Stimulated activated CD8-positive, alpha-beta memory T cell treated with anti-CD3 and anti-CD28 coated beads, Interleukin-12 subunit alpha, Interleukin-12 subunit beta, amount 100 ng/mL, for 24 hours (primary cell): Measurements from ENCODE around the gene CCNJL.

ENCODE experiments used
- DNase-seq: peaks from one replicate; pipeline ENCODE4 v3.0.0-alpha.2; 2020; ENCODE audit errors: extremely low read depth

CCNJL gene

DNA sequence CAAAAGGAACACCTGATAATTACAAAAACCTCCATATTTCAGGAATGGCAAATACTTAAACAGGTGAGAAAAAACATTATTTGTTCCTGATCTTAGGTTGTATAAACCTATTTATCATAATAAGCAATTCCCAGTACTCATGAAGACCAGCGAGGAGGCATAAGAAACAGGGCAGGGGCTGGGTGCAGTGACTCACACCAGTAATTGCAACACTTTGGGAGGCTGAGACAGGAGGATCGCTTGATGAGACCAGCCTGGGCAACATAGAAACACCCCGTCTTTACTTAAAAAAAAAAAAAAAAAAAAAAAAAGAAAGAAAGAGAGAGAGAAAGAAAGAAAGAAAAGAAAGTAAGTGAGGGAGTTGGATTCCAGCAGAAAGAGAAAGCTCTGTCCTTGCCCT lies 21.6 kb downstream of the CCNJL start:
- no peak for DNase-seq

DNA sequence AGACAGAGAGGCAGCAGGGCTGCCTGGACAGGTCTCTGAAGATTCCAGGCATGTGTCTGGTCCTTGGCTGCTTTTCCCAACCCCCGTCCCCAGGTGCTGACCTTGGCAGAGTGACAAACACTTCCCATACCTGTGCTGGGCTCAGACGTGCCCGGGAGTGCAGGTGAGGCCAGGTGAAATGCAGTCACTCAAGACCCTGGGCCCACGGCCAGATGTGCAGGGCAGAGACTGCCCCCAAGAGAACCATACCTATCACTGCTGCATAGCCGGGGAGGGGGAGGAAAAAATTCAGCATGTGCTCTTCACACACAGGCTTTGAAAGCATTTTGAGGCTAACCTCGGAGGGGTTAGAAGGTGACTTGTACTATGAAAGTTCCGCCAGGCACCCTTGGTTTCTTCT lies 22.6 kb downstream of the CCNJL start:
- DNase-seq: no peak

DNA sequence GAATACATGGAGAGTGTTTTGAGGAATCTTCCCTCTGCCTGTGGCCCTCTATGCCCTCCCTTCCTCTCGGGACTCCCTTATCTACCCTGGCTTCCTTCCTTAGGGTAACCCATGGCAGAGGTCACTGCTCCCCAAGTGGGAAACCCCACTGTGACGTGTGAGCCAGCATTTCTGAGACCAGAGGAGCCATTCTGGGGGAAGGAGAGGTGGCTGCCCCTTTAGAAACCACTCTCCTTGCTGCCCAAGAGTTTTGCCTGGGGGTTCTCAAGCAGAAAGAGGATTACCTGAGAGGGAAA lies 23.1 kb downstream of the CCNJL start:
- DNase-seq: no peak

DNA sequence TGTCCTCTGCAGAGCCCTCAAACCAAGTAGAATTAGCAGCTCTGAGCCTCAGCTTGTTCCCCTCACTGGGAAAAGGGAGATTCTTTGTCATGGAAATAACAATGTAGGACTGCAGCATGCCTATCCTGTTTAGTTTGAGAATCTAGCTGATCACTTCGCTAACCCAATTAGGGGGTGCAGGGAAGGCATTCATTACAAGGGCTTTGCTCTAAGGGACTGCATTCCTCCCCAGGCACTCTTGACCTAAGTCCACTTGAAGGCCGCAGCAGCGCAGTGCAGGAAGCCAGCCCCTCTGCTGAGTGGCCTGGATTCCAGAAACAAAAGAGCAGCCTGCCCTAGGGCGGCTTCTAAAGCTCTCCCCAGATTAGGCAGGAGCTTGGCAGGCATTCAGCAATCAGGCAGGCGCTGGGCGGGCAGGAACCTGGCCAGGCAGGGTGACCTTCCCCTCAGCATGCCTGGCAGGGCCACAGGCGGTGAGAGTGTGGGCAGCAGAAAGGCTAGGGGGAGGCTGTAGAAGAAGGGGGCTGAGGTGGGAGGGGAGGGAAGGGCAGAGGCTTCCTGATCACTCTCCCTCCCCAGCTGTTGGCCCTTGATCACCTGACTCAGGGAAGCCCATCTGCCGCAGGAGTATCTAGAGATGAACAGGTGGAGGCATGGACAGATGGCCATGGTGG lies 24.8 kb downstream of the CCNJL start:
- DNase-seq: no peak

DNA sequence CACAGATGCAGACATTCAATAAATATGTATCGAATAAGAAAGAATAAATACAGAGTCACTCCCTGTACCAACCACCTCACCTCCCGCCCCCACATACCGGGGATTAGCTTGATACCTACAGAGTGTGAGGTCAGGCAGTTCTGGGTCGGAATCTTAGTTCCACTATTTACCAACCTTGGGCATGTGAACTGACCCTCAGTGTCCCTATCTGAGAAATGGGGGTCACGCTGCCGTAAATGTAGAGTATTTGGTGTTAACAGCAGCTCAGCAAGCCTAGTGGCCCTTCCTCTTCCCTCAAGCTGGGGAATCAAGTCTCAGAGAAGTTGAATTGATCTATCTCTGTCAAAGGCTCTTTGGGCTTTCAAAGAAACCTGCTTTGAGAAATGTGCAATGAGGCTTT lies 25.4 kb downstream of the CCNJL start:
- no peak for DNase-seq

DNA sequence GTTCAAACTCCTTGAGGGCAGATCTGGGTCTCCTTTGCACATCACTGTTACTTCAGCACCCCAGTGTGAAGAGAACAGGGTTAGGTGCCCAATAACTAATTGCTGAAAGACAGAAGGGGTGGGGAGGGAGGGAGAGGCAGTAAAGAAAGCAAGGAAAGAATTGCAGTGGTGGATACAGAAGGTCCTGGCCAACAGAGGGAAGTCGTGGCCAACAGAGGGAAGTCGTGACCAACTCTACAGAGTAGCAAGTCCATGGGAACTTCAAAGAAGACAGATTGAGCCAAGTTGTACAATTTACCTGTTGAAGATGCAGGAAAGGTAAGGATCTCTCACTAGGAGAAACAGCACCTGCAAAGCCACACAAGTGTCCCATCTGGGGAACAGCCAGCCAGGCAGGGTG lies 27.0 kb downstream of the CCNJL start:
- DNase-seq: no peak

DNA sequence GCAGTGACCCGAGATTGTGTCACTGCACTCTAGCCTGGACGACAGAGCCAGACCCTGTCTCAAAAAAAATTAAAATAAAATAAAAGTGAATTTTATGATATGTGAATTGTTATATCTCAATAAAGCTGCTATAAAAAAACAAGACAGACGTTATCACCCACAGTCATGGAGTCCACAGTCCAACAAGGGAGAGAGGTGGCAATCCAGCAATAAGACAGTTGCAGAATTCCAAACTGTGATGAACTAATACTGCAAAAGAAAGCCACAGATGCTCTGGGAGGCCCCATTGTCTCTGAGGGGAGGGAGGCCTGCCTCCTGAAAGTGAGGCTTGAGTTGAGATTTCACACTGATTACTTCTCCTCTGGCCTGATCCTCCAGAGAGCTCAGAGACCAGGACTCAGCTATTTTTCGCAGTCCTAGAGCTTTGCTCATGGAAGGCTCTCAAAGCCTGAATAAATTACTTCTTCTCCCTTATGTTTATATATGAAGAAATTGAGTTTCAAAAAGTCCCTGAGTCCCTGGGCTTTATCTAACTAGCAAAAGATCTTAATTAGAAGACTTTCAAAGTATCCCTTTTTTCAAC lies 28.0 kb downstream of the CCNJL start:
- no peak for DNase-seq

DNA sequence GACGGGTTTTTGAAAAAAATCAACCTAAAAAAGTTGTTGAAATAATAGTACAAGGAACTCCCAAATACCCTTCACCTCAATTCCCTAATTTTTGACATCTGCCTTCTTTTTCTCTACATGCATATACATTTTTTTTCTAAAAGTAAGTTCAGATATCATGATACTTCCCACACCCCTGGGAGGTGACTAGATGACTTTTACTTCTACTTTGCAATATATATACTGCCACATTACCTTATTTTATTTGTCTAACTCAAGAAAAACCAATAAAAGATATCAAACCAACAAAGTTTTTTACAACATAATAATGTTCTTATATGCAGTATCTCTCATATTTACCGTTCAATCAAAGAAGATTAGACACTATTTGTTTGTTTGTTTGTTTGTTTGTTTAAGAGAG lies 31.1 kb downstream of the CCNJL start:
- DNase-seq: no peak

DNA sequence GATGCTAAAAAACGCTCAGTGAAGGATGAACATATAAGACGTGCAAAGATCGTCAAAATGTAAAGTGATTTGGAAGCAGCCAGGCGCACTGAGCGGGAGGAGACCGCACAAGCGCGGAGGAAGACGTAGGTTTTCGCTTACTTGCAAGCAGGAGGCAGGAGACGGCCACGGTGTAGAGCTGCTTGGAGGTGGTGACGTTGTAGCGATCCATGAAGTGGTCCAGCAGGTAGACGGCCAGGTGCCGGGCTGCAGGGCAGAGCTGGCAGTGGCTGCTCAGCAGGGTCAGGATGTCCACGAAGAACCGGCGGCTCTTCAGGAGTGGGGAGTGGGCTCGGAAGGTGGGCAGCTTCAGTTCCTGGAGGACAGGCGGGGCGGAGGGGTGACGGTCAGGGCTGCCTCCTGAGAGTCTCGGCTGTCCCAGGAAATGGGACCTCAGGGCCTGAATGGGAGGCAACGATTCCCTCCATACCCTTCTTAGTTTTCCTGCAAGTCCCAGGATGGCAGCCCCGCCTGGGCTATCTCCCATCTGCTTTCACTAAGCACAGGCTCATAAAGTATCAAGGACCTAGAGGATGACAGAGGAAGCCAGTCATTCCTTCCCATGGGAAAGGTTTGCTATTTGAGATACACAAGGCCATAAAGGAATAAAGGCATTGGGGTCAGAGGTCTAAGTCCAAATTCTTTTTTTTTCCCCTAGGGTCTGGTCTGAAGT lies 31.8 kb downstream of the CCNJL start:
- DNase-seq: no peak

DNA sequence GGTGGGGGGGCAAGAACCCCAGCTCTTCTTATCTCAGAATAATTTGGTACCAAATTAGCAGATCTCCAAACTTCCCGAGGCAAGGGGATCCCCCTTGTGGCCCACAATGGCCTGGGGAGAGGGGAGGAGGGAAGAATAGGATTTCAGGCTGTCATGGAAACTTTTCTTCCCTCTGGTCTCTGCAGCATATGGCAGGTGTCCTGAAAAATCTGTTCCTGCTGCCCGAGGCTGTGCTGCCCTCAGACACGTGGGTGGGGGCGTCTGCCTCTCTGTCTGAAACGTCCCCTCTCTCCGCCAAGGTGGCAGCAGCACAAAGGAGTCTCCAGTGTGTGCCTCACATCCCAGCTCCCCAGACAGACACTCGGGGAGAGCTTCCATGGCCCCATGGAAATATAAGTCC lies 34.0 kb downstream of the CCNJL start:
- no peak for DNase-seq

DNA sequence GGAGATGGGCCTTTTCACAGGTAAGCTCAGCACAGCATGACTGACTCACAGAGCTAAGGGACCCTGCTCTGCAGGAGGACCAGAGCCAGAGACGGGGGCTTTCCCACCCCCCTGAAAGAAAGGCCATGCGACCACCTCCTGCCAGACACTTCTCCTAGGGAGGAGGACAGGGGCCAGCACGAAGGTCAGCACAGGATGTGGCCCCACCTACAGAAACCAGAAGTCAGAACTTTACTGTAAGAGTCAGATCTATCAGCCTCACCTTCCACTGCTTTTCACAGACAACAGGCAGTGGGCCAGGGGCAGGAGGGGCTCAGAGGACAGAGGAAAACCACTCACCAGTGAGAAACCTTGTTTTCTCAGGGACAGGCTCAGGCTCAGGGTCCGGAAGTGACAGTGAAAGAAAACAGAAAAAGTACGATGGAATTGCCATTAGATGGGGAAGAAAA lies 37.9 kb downstream of the CCNJL start:
- DNase-seq: no peak

DNA sequence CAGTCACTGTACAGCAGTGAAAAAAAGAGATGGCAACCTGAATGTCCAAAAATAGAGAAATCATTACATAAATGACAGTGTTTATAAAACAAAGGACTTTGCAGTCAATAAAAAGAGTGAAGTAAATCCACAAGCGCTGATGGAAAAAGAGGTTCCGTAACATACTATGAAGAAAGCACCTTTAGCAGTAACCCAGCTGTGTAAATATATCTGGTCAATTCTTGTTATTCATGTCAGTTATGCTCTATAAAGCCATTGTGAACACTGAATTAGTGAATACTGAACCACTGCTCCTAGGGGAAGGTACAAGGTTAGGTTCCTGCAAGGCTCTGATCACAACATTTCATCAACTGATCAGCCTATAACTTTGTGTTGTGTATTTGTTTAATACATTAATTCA lies 39.5 kb downstream of the CCNJL start:
- no peak for DNase-seq

DNA sequence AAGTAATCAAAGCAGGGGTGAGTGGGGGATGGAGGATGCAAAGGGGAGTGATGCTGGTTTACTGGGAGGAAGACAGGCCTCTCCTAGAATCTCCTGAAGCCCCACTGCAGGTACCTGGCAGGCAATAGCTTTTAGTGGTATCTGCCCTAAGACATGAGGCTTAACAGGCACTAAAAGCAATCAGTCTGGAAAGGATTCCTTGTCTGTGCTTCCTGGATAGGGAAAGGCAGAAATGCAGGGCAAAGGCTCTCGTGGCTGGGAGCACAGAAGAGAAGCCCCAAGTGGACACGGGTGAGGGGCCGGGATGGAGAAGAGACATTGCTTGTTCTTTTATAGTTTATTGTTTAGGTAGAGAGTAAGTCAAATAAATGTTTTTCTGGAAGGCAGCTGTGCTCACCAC lies 40.1 kb downstream of the CCNJL start:
- DNase-seq: no peak

DNA sequence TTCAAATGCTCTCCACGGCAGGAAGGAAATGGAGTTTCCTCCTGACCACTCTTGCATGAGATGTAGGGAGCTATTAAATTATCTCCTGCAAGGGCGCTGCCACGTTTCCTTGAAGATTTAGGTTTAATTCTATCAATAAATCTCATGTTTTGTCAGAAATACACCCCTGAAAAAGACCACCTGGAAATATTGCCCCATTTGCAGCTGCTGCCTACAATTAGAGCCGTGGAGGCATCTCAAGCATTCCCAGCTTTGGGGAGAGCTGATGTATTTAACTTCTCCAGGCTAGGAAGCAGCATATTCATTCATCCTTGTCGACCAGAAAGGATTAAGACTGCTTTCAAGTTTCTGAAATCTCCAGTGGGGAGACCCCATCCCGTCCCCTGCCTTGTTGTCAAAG lies 40.5 kb downstream of the CCNJL start:
- DNase-seq: no peak

DNA sequence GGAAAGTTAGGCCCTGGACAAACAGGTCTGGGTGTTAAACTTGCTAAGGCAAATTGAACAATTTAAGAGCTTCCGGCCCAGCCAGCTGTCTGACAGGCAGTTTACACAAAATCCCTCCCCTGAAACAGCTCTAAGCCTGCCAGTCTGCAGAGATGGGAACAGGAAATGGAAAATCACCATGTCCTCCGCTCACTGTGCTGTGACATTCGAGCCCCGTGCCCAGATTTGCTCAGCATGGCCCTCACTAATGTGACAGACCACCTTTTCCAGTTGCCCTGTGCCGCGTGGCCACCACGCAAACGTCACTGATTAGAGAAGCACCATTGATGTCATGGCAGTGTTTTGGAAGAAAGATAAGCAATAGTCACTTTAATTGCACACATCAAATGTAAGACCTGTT lies 41.0 kb downstream of the CCNJL start:
- DNase-seq: no peak

DNA sequence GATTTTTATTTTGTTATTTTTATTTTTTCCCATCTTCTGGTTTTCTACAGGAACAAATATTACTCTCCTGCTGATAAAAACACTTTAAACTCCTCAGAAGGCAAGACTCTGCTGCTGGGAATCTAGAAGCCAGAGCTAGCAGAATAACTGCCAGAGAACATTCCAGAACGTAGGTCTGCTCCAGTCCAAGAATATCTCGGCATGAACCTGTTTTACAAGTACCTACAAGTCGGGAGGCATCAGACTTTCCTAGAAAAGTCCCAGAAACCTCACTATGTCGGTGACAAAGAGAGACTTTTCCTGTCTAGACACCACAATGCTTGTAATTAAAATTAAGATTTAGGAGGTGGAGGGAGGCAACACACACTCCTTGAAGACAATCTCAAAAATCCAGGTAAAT lies 41.7 kb downstream of the CCNJL start:
- DNase-seq: no peak

DNA sequence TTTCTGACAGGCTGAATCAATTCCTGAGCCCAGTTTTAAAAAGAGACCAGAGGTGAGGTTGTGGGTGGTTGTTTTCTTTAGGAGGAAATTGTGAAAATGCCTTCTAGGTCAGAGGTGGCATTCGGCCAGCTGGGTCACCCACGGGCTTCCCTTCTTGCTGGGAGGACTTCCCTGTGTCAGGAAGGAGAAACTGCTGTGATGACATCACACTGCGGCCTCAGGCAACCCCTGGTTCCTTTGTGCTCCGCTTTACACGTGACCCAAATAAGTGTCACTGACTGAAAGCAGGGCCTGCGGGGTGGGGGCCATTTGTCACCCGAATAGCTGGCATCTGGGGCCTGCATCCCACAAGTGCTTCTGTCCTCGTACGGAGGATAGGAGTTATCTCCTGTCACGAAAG lies 43.3 kb downstream of the CCNJL start:
- DNase-seq: no peak

DNA sequence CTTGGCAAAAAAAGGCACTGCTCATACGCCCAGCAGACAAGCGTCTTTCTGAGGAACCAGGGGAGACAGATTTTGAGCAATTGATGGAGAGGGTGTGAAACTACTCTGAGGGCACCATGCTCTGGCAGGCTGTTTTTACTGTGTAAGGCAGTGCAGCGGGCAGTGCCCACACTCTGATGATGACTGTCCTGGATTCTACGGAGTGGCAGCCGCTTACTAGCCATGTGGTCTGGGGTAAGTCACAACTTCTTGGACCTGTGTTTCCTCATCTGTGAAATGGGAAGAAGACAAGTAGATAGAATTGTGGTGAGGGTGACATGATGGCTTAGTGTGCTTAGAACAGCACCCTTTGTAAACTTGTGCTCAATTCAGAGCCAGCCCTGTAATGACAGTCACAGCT lies 44.2 kb downstream of the CCNJL start:
- no peak for DNase-seq

DNA sequence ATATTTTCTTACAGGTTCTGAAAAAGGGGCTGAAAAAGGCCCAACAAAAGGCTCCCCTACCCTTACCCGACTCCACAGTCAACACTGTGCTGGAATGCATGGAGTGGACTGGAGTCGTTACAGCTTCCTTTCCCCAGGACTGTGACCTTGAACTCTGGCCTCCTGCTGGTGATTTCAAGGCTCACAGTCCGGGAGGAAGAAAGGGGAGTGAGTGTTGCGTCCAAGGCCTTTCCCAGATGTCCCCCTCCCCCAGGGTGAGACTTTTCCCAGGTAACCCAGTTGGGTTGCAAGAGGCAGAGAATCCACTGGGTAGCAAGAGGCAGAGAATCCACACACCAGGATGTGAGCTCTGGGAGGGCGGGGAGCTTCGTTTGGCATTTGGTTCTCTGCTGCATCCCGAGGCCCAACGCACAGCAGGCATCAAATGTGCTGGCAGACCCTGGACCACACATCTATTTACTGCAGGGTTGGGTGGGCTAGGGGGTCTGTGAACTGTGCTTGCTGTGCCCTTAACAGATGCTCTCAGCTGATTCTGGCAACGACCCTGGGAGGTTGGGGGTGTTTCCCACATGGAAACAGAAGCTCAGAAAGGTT lies 45.5 kb downstream of the CCNJL start:
- no peak for DNase-seq

DNA sequence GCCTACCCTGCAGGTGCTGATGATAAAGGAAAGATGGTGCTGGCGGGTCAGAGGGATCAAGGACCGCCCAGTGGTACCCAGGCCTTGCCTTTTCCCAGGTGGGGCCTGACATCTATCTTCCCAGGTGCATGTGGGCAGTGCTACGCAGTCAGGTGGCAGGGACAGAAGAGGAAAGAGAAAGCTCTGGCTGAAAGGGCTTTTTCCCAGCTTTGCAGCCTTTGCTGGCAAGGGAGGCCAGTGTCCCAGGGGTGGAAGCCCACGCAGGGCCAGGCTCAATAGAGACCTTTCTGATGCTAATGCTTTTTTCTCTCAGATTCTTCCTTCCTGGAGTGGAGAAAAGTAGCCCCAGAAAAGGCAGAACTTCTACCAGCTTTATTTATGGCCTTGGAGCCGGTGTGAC lies 46.3 kb downstream of the CCNJL start:
- DNase-seq: no peak

DNA sequence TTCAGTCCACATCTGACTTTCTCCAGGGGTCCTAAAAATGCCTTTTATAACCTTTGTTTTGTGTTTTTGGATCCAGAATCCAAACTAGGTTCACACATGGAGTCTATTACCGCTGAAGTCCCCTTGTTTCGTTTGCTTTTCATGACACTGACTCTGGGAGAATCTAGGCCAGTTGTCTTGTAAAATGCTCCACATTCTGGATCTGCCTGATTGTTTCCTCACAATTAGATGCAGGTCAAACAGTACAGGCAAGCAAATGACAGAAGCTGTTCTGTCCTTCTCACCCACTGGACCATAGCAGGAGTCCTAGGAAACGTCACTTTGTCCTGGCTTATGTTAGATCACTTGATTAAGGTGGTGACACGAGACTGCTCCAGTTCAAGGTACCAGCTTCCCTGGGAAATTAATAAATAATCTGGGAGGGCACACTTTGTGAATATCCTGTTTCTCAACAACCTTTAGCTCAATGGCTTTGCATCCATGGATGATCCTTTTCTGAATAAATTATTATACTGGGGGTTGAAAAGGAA lies 49.0 kb downstream of the CCNJL start:
- no peak for DNase-seq

DNA sequence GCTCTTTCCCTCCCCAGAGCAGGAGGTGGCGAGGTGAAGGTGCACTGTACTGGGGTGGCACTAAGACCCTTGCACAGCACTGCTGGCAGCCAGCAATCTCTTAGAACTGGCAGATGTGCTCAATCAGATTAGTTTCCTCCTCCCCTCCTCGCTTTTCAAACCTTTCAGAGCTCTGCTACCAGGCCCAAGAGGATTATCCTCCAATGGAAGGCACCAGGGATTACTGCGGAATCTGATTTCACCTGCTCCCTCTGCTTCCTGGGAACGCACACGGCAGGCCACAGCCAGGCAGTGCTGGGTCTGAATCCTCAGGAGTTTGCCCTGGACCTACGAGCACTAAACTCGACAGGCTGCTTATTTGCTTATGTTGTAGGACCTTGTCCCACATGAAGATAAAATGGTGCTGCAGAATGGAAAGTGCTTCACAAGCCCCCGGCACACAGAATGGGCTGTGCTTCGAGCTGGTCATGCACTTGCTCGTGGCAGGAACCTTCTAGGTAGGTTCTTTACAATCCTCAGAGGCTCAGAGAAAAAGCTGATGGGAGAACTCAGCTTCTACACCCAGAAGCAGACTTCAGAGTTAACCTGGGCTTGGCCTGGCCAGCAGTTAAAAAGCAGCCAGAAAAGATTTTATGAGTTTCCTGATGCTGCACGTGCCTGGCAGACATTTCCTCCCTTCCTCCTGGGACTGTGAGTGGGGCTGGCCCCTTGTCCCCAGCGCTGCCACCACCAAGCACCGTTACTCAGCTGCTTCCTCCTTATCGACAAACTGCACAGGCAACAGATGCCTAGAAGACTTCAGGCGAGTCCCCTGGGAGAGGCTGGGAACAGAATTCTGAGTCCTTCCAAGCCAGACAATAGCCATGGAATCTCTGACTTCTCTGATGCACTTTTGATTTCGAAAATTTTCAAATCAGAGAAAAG lies 50.0 kb downstream of the CCNJL start:
- DNase-seq: no peak
